Retinal pigment epithelial cell (primary cell): Measurements from ENCODE around the gene ABHD11.

Experiments
- DNase-seq: peaks from one replicate; pipeline ENCODE4 v3.0.0-alpha.2; 2010; ENCODE audit warnings: low read depth
- H3K4me3 ChIP-seq: 2 replicates; pipeline ENCODE4 v1.5.1; 2011; ENCODE audit warnings: mild to moderate bottlenecking, low read length, control low read depth, moderate library complexity
- CTCF ChIP-seq: conservative IDR thresholded peaks from 2 replicates; pipeline ENCODE4 v1.5.1; 2011; ENCODE audit warnings: low read depth, low read length, control low read depth, inconsistent platforms

The ABHD11 gene

GRCh38 chr7:73761854-73762658 is 23.5 kb upstream of the ABHD11 start:
- no peak for TF ChIP-seq CTCF
- no peak overlapping the region for H3K4me3 ChIP-seq
- no peak for DNase-seq

- no peak for DNase-seq
- H3K4me3 ChIP-seq = no peak overlapping the region
- no peak for TF ChIP-seq CTCF
These were observed 20.1 kb upstream of the ABHD11 start for GRCh38 chr7:73758581-73759138.

GRCh38 chr7:73749931-73750776 is 11.6 kb upstream of the ABHD11 start:
- H3K4me3 ChIP-seq = no peak overlapping the region
- TF ChIP-seq CTCF = no peak
- no peak for DNase-seq

- DNase-seq = no peak
- no peak overlapping the region for H3K4me3 ChIP-seq
- no peak for TF ChIP-seq CTCF
These were observed 7.8 kb upstream of the ABHD11 start for GRCh38 chr7:73746378-73746777.

- no peak for TF ChIP-seq CTCF
- H3K4me3 ChIP-seq = peak overlapping the region; percentile 35
- DNase-seq = peak; percentile 72
These were observed 4.4 kb upstream of the ABHD11 start for GRCh38 chr7:73742753-73743641.

GRCh38 chr7:73742338-73742752 is 3.7 kb upstream of the ABHD11 start:
- no peak overlapping the region for H3K4me3 ChIP-seq
- DNase-seq = no peak
- TF ChIP-seq CTCF = no peak
